ENCODE data around the gene SLC39A10.

The SLC39A10 gene

DNA sequence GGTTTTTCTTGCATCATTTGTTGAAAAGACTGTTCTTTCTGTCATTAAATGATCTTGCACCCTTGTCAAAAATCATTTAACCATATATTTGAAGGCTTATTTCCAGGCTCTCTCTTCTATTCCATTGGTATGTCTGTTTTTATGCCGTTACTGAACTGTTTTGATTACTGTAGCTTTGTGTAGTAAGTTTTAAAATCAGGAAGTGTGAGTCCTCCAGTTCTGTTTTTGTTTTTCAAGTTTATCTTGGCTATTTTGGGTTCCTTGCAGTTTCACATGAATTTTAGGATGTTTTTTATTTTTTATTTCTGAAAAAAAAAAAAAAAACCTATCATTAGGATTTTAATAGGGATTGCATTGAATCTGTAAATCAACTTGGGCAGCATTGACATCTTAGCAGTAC is 39.0 kb downstream of the SLC39A10 start:
- Histone ChIP-seq H3K4me1 (ENCODE audit: low read length) (peaks cover 13% of the 10 kb centered on the region), H3K4me3 (ENCODE audit: low read length) (no peak overlapping the region), H2AFZ (ENCODE audit: low read depth, low read length) (no peak overlapping the region), H3K79me2 (ENCODE audit: low read length) (peaks cover 11% of the 10 kb centered on the region), H3K9ac (ENCODE audit: low read length) (no peak overlapping the region), H3K4me2 (ENCODE audit: low read length) (no peak overlapping the region), H3K27ac (ENCODE audit: low read length) (no peak overlapping the region), H3K36me3 (replicated peaks; ENCODE audit: low read depth, low read length) (peaks cover 13% of the 10 kb centered on the region), H3K9me3 (ENCODE audit: insufficient read depth, low read length) (peaks cover 4% of the 10 kb centered on the region), H3K27me3 (ENCODE audit: low read depth, low read length) (no peaks in the 10 kb centered on the region), H4K20me1 (ENCODE audit: insufficient read depth, low read length) (no peaks in the 10 kb centered on the region)
- no peak for TF ChIP-seq EZH2phosphoT487 (IDR thresholded peaks at IDR 0.05; ENCODE audit: low read depth)
- TF ChIP-seq, protein P1, sequence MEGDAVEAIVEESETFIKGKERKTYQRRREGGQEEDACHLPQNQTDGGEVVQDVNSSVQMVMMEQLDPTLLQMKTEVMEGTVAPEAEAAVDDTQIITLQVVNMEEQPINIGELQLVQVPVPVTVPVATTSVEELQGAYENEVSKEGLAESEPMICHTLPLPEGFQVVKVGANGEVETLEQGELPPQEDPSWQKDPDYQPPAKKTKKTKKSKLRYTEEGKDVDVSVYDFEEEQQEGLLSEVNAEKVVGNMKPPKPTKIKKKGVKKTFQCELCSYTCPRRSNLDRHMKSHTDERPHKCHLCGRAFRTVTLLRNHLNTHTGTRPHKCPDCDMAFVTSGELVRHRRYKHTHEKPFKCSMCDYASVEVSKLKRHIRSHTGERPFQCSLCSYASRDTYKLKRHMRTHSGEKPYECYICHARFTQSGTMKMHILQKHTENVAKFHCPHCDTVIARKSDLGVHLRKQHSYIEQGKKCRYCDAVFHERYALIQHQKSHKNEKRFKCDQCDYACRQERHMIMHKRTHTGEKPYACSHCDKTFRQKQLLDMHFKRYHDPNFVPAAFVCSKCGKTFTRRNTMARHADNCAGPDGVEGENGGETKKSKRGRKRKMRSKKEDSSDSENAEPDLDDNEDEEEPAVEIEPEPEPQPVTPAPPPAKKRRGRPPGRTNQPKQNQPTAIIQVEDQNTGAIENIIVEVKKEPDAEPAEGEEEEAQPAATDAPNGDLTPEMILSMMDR (IDR thresholded peaks at IDR 0.05; ENCODE audit: low read depth, low read length), result no peak

DNA sequence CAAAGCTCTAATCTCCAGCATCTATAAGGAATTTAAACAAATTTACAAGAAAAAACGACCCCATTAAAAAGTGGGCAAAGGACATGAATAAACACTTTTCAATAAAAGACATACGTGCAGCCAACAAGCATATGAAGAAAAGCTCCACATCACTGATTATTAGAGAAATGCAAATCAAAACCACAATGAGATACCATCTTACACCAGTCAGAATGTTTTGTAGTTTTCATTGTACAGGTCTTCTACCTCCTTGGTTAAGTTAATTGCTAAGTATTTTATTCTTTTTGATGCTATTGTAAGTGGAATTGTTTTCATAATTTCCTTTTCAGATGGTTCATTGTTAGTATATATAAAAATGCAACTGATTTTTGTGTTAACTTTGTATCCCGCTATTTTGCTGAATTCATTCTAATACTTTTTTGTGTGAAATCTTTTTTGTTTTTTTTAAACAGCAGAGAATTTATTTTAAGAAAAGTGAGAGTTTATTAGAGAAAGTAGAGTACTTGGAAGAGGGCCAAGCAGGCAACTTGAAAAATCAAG is 40.7 kb downstream of the SLC39A10 start:
- H3K9me3 ChIP-seq (ENCODE audit: insufficient read depth, low read length), result peaks cover 4% of the 10 kb centered on the region
- H3K9ac ChIP-seq (ENCODE audit: low read length), result no peak overlapping the region
- peaks cover 7% of the 10 kb centered on the region for H3K4me1 ChIP-seq (ENCODE audit: low read length)
- H3K79me2 ChIP-seq (ENCODE audit: low read length), result peaks cover 11% of the 10 kb centered on the region
- H3K27ac ChIP-seq (ENCODE audit: low read length), result no peak overlapping the region
- no peaks in the 10 kb centered on the region for H4K20me1 ChIP-seq (ENCODE audit: insufficient read depth, low read length)
- TF ChIP-seq, protein P1 (IDR thresholded peaks at IDR 0.05; ENCODE audit: low read depth, low read length), result no peak
- no peak for TF ChIP-seq EZH2phosphoT487 (IDR thresholded peaks at IDR 0.05; ENCODE audit: low read depth)
- H3K36me3 ChIP-seq (replicated peaks; ENCODE audit: low read depth, low read length), result peaks cover 15% of the 10 kb centered on the region
- H2AFZ ChIP-seq (ENCODE audit: low read depth, low read length), result no peak overlapping the region
- H3K27me3 ChIP-seq (ENCODE audit: low read depth, low read length), result no peaks in the 10 kb centered on the region
- no peak overlapping the region for H3K4me3 ChIP-seq (ENCODE audit: low read length)
- H3K4me2 ChIP-seq (ENCODE audit: low read length), result no peak overlapping the region

DNA sequence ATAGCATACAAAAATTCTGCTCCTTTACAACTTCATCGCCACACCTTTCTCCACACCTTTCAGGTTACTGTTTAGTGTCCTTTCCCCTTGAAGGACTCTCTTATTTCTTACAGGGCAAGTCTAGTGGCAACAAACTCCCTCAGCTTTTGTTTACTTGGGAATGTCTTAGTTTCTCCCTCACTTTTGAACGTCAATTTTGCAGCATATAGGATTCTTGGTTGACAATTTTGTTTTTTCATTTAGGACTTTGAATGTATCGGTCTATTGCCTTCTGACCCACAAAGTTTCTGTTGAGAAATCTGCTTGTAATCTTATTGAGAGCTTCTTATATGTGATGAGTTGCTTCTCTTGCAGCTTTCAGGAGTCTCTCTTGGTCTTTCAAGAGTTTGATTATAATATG is 43.5 kb downstream of the SLC39A10 start:
- H3K27me3 ChIP-seq (ENCODE audit: low read depth, low read length), result no peaks in the 10 kb centered on the region
- H3K79me2 ChIP-seq (ENCODE audit: low read length), result no peaks in the 10 kb centered on the region
- peaks cover 4% of the 10 kb centered on the region for H3K9me3 ChIP-seq (ENCODE audit: insufficient read depth, low read length)
- no peak overlapping the region for H2AFZ ChIP-seq (ENCODE audit: low read depth, low read length)
- no peak overlapping the region for H3K9ac ChIP-seq (ENCODE audit: low read length)
- no peak overlapping the region for H3K27ac ChIP-seq (ENCODE audit: low read length)
- H3K36me3 ChIP-seq (replicated peaks; ENCODE audit: low read depth, low read length), result peaks cover 15% of the 10 kb centered on the region
- TF ChIP-seq, protein P1 (IDR thresholded peaks at IDR 0.05; ENCODE audit: low read depth, low read length), result no peak
- TF ChIP-seq EZH2phosphoT487 (IDR thresholded peaks at IDR 0.05; ENCODE audit: low read depth), result no peak
- peaks cover 6% of the 10 kb centered on the region for H3K4me1 ChIP-seq (ENCODE audit: low read length)
- H3K4me3 ChIP-seq (ENCODE audit: low read length), result no peak overlapping the region
- H3K4me2 ChIP-seq (ENCODE audit: low read length), result no peak overlapping the region
- H4K20me1 ChIP-seq (ENCODE audit: insufficient read depth, low read length), result no peaks in the 10 kb centered on the region

DNA sequence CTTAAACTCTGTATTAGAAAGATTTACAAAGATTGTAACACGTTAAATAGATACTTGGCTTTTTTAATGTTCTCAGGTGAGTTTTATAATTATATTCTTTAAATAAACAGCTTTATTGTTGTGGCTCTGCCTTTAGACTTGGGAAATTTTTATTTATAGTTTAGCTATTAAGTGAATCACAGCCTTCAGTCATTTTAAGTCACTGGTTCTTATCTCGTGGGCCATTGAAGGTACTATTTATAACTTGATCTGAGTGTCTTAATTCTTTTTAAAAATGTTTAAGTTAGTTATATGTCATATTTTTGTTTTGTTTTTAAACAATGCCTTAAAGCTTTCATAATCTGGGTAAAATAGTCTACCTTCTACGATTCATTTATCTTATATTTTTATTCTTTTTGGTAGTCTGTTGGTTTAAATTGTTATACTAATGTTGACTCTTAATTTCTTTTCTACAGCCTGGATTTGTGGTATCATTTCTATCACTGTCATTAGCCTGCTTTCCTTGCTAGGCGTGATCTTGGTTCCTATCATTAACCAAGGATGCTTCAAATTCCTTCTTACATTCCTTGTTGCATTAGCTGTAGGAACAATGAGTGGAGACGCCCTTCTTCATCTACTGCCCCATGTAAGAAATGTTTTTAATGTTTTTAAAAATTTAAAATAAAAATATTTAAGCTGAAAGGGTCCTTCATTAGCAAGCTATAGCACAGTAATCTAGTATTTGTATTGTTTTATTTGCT is 49.3 kb downstream of the SLC39A10 start:
- H2AFZ ChIP-seq (ENCODE audit: low read depth, low read length), result no peak overlapping the region
- TF ChIP-seq, protein P1 (IDR thresholded peaks at IDR 0.05; ENCODE audit: low read depth, low read length), result no peak
- TF ChIP-seq EZH2phosphoT487 (IDR thresholded peaks at IDR 0.05; ENCODE audit: low read depth), result no peak
- no peaks in the 10 kb centered on the region for H3K79me2 ChIP-seq (ENCODE audit: low read length)
- H3K4me1 ChIP-seq (ENCODE audit: low read length), result no peaks in the 10 kb centered on the region
- no peak overlapping the region for H3K27ac ChIP-seq (ENCODE audit: low read length)
- H3K9ac ChIP-seq (ENCODE audit: low read length), result no peak overlapping the region
- no peaks in the 10 kb centered on the region for H3K27me3 ChIP-seq (ENCODE audit: low read depth, low read length)
- H3K36me3 ChIP-seq (replicated peaks; ENCODE audit: low read depth, low read length), result no peaks in the 10 kb centered on the region
- no peaks in the 10 kb centered on the region for H3K9me3 ChIP-seq (ENCODE audit: insufficient read depth, low read length)
- no peak overlapping the region for H3K4me2 ChIP-seq (ENCODE audit: low read length)
- H3K4me3 ChIP-seq (ENCODE audit: low read length), result no peak overlapping the region
- H4K20me1 ChIP-seq (ENCODE audit: insufficient read depth, low read length), result no peaks in the 10 kb centered on the region

Measured in OCI-LY3 (cell line).